CD4-positive, alpha-beta T cell treated with Interleukin-4 for 4 hours (primary cell): ENCODE data around the gene KDM6A.
A peak's percentile ranks its signal among the peaks of the same experiment; 100 is the strongest.
"Not testable (repeated sequence)": the region's sequence is repeated elsewhere in the genome, so short reads cannot be mapped to it uniquely, and the experiment has no call there.

Experiments used
- DNase-seq: peaks from one replicate; pipeline ENCODE4 v3.0.0-alpha.2; 2020

The KDM6A gene

DNA sequence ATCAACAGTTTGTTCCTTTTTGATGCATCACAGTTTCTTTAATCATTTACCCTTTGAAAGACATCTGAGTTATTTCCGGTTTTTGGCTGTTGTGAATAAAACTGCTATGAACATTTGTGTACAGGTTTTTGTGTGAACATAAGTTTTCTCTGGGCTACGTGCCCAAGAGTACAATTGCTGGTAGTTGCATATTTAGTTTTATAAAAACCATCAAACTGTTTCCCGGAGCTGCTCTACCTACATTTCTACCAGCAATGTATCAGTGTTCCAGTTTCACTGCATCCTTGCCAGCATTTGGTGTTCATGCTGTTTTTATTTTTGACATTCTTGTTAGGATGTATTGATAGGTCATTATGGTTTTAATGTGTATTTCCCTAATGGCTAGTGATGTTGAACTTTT is 17.3 kb downstream of the KDM6A start:
- no peak for DNase-seq

DNA sequence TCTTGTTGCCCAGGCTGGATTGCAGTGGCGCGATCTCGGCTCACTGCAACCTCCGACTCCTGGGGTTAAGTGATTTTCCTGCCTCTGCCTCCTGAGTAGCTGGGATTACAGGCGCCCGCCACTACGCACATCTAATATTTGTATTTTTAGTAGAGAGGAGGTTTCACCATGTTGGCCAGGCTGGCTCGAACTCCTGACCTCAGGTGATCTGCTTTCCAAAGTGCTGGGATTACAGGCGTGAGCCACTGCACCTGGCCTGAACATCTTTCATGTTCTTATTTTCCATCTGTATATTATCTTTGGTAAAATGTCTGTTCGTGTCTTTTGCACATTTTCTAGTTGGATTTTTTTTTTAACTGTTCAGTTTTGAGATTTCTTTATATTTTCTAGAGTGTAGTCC is 17.7 kb downstream of the KDM6A start:
- DNase-seq: not testable (repeated sequence)

DNA sequence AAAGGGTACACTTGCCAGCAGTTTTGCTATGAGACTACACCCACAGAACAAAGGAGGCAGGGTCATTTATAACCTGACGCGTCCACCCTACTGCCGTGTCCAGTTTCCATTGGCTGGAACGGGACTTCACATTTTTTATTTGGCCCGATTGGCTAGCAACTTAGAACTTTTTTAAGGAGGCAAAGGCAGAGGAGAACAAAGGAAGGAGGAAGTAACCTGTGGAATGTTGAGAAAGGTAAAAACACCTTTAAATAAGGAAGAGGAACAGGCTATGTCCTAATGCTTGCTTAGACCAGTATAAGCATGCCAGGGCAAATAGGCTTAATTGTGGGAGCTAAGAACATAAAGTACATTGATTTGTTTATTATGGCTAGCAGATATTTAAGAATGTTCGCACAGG is 18.7 kb downstream of the KDM6A start:
- no peak for DNase-seq

DNA sequence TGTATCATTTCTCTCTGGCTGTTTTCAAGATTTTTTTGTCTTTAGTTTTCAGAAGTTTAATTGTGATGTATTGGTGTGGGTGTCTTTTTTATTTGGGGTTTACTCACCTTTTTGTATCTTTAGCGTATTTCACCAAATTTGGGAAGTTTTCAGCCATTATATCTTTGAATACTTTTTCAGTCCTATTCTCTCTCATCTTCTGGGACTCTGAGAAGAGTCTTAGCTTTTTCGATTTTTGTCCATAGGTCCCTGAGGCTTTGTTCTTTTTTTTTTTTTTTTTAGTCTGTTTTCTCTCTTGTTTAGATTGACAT is 23.8 kb downstream of the KDM6A start:
- no peak for DNase-seq

DNA sequence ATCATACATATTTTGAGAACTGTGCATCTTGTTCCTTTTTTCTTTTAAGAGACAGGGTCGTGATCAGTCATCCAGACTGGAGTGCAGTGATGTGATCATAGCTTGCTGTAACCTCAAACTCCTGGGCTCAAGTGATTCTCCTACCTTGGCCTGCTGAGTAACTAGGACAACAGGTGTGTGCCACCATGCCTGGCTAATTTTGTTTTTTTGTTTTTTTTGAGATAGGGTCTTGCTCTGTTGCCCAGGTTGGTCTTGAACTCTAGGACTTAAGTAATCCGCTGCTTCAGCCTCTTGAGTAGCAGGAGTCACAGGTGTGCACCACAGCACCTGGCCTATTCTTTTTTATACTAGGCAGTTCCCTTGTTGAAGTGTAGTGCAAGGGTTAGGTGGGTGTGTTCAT is 24.6 kb downstream of the KDM6A start:
- DNase-seq: no peak

DNA sequence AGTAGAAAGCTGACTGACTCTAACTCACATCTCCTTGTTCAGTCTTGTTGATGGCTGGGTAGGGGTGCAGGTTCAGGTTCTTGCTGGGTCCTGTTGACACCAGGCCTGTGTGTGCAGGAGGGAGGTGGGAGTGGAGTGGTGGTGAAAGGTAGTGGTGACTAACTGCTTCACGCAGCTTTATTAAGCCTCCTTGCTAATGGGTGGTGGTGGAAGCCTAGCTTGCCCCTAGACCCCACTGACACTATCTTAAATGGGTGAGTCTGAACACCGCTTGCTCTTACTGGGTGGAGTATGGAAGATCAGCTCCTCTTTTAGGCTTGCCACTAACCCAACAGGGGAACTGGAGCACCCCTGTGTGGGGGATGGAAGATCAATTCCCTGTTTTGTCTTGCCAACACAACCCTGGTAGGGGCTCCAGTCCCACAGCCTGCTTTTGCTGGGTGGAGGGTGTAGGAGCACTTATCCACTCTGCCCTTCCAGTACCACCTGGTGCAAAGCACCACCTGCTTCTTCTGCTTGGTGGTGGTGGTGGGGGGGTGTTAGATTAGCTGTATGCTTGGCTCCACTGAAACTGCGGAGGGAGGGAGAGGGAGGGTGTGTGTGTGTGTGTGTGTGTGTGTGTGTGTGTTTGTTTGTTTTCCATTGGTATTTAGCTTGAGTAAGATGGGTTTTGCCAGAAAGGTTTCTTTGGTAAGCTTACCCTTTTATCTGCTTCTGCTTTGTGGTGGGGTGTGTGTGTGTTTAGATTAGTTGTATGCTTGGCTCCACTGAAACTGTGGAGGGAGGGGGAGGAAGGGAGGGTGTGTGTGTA is 25.6 kb downstream of the KDM6A start:
- DNase-seq: peak; percentile 38

DNA sequence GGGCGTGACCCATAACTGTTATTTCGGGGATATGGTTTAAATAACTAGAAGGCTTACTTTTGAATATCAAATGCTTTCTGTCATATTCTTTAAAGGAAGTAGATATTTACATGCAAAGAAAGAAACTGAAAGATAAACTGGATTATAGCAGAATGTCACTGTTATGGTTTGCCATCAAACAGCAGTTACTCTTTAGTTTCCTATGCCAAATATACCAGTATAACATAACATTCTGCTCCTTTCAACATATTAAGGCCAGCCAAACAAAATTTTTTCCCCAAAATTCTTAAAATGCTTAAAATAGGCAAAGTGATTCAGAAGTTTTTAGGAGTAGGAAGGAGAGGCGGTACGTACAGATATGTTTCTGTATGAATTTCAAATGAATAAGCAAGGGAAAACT is 27.0 kb downstream of the KDM6A start:
- DNase-seq: no peak

DNA sequence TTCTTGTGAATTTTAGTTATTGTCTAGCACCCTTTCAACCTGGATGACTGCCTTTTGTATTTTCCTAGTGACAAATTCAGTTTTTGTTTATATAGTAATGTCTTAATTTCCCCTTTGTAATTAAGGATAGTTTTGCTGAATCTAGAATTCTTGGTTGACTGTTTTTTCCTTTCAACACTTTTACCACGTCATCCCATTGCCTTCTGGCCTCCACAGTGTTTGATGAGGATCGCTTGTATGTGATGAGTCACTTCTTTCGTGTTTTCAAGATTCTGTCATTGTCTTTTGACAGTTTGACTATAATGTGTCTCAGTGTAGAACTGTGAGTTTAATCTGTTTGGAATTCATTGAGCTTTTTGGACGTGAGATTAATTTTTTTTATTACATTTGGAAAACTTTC is 30.1 kb downstream of the KDM6A start:
- DNase-seq: peak; percentile 18

DNA sequence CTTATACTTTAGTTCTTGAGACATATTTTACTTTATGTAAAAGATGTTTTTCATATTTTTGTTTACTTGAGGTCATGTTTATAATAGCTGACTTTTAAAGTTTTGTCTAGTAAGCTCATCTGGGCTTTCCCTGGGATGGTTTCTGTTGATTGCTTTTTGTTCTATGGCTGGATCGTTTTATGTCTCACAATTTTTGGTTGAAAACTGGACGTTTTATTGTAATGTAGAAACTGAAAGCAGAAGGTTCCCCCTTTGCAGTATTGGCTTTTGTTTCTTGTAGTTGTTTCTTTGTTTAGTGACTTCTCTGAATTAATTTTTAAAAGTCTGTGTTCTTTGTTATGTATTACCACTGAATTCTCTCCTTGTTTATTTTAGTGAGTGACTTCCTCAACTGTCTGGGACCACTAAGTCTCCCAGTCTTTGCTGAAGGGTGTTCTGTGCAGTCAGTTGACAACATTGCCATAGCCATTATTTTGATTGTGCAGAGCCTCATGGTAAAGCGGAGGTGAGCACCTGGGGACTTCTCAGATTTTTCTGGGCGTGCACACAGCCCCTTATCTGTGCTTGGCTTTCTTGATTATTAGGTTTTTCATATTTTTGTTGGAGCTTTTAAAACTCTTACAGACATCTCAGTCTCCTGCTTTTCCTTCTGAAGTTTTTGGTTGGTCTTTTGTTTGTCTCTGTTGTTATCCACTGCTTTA is 31.0 kb downstream of the KDM6A start:
- no peak for DNase-seq

DNA sequence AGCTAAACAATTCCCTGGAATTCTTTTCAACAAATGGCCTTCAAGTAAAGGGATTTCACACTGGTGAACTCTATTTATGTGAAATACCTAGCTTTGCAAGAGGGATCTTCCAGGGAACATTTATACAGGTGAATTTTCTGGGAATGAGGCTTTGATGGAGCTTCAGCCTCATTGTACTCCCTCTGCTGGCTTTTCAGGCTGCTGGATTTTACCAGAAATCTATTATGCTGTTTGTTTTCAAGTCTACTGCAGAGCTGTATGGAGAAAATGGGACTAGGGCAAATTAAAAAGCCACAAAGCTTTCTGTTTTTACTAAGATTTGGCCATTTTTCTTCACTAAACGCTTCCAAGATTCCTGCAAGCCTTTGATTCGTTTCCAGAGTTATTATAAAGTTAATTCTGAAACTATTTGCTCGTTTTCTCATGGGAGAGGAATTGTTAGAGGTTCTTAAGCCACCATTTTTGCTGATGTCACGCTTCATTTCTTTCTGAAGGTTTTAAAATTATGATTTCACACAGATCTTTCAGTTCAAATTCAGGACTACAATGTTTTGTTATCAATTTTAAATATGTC is 31.6 kb downstream of the KDM6A start:
- DNase-seq: no peak

DNA sequence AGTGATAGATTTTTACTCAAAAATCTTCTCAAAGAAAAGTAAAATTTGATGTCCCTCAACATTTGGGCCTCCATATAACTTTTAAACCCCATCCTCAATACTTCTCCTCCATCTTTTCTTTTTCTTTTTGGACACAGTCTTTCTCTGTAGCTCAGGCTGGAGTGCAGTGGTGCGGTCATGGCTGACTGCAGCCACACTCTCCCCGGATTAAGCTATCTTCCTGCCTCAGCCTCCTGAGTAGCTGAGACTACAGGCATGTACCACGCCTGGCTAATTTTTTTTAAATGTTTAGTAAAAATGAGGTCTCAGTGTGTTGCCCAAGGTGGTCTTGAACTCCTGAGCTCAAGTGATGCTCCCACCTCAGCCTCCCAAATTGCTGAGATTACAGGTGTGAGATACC is 33.1 kb downstream of the KDM6A start:
- no peak for DNase-seq

DNA sequence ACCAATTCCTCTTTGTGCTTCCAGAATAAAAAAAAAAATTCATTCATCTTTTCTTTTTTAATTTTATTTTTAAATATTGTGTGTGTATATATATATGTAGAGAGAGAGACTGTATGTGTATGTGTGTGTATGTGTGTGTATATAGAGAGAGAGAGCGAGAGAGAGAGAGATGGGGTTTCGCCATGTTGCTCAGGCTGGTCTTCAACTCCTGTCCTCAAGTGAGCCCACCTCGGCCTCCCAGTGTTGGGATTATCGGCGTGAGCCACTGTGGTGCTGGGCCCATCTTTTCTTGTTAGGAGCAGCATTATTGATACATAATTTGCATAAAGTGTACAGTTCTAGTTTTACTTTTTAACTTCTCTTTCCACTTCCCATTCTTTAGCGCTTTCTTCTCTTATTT is 33.6 kb downstream of the KDM6A start:
- no peak for DNase-seq

DNA sequence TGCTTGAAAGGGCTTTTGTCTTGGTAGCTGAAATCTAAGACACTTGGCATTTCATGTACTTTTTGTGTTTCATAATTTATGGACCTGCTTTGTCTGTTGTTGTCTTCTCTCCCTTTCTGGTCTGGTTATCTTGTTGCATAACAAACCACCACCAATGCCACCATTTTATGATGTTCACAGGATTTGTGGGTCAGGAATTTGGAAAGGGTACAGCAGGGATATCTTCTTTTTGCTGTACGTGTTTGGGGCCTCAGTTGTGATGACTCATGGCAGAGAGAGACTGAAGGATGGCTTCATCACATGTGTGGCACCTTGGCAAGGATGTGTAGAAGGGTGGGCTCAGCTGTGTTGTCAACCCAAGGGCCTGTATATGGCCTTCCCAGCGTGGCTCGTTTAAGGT is 35.2 kb downstream of the KDM6A start:
- DNase-seq: no peak

DNA sequence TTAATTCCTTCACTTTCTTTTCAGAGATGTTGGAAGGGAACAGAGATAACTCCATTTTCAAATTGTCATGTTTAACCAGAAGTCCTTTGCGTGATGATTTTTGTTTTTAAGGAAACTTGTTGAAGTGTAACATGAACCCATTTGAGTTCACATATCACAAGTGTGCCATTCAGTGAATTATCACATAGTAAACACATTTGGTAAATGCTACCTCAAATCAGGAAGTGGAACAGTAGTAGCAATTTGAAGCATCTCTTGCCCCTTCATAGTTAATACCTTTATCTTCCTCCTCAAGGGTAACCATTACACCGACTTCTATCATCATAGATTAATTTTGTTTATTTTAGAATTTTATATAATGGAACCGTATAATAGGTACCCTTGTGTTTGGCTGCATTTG is 35.8 kb downstream of the KDM6A start:
- DNase-seq: no peak

DNA sequence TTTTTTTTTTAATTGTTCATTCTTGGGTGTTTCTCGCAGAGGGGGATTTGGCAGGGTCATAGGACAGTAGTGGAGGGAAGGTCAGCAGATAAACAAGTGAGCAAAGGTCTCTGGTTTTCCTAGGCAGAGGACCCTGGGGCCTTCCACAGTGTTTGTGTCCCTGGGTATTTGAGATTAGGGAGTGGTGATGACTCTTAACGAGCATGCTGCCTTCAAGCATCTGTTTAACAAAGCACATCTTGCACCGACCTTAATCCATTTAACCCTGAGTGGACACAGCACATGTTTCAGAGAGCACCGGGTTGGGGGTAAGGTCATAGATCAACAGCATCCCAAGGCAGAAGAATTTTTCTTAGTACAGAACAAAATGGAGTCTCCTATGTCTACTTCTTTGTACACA is 37.5 kb downstream of the KDM6A start:
- DNase-seq: not testable (repeated sequence)

DNA sequence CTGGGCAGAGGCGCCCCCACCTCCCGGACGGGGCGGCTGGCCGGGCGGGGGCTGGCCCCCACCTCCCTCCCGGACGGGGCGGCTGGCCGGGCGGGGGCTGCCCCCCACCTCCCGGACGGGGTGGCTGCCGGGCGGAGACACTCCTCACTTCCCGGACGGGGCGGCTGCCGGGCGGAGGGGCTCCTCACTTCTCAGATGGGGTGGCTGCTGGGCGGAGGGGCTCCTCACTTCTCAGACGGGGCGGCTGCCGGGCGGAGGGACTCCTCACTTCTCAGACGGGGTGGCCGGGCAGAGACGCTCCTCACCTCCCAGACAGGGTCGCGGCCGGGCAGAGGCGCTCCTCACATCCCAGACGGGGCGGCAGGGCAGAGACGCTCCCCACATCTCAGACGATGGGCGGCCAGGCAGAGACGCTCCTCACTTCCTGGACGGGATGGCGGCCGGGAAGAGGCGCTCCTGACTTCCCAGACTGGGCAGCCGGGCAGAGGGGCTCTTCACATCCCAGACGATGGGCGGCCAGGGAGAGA is 38.1 kb downstream of the KDM6A start:
- DNase-seq: not testable (repeated sequence)

DNA sequence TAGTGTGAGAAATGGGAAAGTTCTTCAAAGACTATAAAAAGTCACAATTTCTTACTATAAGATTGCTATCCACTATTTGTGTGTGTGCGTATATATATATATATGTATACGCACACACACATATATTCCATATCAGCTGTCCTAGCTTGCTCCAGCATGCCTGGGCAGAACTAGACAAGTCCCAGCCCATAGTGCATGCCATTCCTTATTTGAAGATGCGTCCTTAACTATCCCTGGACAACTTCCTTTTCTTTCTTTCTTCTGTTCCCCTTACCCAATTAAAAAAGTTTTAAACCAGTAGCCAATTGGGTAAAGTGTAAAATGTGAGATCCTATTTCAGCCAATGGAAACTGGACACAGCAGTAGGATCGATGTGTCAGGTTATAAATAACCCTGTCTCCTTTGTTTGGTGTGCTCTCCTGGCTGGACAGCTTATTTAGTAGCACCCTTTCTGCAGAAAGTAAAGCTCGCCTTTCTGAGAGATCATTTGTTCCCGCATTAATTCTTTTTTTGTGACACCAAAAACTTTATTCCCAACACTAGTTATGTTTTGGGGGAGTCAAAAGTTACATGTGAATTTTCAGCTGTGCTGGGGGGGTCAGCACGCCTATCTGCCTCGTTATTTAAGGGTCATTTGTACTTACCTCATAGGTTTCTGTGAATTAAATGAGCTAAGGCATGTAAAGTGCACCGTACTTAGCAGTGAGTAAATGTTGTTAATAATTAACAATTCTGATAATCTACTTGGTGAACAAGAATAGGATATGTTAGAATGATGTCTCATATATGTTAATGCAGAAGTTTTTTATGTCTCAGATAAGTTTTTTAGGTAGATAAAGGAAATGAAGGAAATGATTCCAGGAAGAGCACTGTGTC is 40.9 kb downstream of the KDM6A start:
- DNase-seq: no peak

DNA sequence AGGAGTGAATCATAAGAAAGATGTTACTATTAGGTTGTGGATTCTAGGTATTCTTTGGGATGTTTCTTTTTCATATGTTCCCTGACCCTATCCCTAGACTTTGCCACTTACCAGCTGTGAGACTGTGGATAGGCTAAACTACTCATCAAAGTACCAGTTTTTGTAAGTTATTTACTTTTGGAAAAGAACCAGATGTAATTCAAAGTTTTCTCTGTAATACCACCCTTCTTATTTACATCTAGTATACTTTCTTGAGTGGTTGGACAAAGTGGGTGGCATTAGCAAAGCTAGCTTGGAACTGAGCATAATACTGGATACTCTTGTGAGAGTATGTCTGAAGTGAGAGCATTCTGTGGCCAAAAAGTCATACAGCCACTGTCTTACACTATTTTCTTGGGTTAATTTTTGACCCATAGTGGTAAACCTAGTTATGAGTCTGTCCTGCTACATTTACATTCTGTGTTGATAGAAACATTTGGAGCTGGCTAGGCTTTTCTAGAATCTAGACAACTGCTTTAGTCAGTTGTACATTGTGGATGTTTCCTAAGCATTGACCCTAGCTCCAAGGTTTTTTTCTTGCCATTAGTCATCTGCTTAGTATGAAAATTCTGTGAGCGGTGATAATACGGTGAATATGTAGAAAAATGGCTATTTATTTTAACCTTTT is 41.7 kb downstream of the KDM6A start:
- DNase-seq: no peak

DNA sequence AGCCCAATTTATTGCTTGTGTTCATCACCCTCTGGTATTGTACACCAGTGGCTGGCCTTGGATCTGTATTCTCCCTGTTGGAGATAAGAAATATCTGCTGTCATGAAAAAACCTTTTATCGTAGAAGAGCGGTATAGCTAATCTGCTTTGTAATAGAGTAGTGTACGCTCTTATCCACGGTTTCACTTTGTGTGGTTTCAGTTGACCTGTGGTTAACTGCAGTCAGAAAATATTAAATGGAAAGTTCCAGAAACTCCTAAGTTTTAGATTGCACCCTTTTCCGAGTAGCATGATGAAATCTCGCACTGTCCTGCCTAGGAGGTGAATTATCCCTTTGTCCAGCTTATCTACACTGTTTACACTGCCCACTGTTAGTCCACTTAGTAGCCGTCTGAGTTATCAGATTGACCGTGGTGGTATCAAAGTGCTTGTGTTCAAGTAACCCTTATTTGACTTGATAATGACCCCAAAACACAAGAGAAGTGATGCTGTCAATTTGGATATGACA is 42.4 kb downstream of the KDM6A start:
- DNase-seq: no peak

DNA sequence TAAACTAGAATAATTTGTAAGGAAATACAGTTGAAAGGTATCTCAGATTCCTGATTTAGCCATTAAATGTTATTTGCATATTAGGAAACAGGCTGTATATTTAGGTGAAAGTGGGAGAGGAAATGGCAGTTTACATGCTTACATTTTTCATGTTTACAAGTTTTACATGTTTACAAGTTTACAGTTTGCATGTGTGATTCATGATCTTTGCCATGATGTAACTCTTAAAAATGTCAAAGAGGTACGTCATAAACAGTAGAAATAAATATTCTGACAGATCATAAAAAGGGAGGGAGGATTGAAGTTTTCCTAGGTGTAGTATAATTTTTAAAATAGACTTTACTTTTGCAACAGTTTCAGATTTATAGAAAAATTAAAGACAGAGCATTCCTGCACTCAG is 45.7 kb downstream of the KDM6A start:
- DNase-seq: no peak

DNA sequence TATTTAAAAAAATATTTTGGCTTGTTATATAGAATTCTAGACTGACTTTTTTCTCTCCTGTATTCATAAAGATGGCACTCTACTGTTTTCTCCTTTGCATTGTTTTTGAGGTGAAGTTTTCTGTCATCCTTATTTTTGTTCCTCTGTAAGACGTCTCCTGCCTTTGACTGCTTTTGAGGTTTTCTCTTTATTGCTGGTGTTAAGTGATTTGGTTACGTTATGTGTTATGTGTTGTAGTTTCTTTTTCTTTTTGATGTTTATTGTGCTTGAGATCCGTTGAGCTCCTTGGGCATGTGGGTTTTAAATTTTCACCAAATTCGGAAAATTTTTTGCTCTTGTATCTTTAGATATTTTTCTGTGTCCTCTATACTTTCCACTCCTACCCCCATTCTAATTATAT is 50.0 kb downstream of the KDM6A start:
- no peak for DNase-seq

DNA sequence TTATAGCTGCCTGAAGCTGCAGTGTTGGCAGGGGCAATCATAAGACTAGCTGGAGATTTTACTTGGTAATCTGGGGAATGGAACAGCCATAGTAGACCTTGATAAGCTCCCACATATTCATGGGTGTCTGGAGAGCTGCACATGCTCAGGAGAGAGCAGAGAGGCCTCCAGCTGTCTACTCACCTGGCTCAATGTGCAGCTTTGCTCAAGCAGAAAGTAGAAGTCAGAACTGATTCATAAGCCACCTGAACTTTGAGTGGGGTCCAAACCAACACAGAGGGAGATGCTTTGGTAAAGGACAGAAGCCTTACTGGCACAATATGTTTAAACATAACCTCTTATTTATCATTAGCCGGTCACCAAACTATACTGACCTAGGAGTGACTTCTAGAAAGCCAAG is 54.4 kb downstream of the KDM6A start:
- no peak for DNase-seq
